NCI-H2029 treated with DMSO at 0.1 percent for 48 hours (cell line): ENCODE measurements around the gene EVI5L.

ENCODE experiments used
- DNase-seq: peaks from one replicate; lab custom pipeline; 2025; lab: John Stamatoyannopoulos, UW

EVI5L gene

DNA sequence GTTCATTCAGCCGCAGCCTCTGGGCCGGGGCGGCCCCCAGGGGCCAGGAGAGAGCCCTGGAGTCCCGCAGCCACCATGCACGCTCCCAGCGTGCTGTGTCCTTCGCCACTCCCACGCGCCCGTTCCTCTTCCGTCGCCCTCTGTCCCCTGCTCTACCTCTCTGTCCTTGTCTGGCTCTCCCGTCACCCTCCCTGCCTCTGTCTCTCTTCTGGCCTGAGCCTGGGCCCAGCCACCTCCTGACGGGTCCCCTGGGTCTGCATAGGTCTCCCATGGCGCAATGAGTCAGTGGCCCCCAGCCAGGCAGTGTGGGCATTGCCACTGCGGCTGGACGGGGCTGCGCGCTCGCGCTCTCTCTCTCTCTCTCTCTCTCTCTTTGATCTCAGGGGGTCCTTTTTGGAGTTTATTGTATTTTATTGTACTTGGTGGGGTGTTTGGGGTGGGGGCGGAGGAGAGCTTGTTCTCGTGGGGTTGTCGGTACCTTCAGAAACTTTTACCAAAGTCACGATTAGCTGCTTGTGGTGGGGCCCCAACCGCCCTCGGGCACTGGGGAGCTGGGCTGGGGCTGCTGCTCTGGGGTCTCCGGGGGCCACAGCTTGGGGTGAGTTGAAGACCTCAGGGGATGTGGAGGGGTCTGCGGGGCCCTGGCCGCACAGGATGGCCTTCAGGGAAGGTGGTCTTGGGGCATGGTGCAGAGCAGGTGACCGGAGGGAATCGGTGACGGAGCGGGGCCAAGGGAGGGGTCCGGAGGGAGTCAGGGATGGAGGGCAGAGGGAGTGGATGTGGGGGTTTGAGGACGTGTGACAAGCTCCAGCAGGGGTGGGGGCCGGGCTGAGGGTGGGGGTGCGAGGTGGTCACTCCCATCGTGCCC, 82.9 kb downstream of the EVI5L start:
- no peak for DNase-seq

DNA sequence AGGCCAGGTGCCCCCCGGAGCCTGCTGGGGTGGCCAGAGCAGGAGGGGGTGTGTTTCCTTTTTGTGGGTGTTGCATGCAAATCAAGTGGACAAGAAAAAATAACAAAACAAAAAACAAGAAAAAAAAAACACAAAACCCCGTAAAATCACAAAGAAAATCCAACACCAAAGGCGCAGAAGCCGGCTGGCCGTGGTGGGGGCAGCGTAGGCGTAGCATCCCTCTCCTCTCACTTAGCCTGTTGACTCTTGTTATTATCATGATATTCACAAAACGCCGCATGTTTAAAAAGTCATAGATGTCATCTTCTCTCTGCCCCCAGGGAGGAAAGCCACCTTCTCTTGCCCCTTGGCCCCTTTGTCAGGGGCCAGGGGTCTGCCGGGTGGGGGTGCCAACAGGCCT, 83.6 kb downstream of the EVI5L start:
- no peak for DNase-seq

DNA sequence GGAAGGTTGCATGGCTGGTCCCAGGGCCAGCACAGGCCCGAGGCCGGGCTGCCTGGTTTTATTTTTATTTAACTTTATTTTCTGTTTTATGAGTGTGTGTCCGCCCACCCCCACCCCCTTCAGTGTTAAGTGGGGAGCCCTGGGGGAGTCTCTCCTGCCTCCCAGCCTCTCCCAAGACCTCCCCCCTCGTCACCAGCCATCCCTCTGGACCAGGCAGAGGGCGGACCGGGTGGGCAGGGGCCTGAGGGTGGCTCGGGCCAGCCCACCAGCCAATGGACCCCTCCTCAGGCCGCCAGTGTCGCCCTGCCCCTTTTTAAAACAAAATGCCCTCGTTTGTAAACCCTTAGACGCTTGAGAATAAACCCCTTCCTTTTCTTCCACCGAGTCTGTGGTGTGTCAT, 84.1 kb downstream of the EVI5L start:
- no peak for DNase-seq
